ENCODE measurements around the gene EBF4.
"Not testable (repeated sequence)": the region's sequence is repeated elsewhere in the genome, so short reads cannot be mapped to it uniquely, and the experiment has no call there.

Gene EBF4

GRCh38 chr20:2797136-2797983 is 104.8 kb downstream of the EBF4 start:
- DNase-seq = no peak

GRCh38 chr20:2798095-2798805 is 105.7 kb downstream of the EBF4 start:
- DNase-seq = no peak

GRCh38 chr20:2798814-2799213 is 106.2 kb downstream of the EBF4 start:
- no peak for DNase-seq

GRCh38 chr20:2799271-2799670 is 106.7 kb downstream of the EBF4 start:
- DNase-seq = no peak

GRCh38 chr20:2799688-2800520 is 107.3 kb downstream of the EBF4 start:
- DNase-seq = no peak

GRCh38 chr20:2800521-2801285 is 108.1 kb downstream of the EBF4 start, which contains the start of gene CPXM1:
TSS of gene CPXM1 (minus strand) at chr20:2800627. CDS start at chr20:2800572, 55 bp downstream.
- DNase-seq = no peak

GRCh38 chr20:2801286-2801728 is 108.7 kb downstream of the EBF4 start:
- DNase-seq = no peak

- no peak for DNase-seq
Measured at GRCh38 chr20:2804041-2804828, 111.7 kb downstream of the EBF4 start.

GRCh38 chr20:2804852-2805688 is 112.5 kb downstream of the EBF4 start:
- DNase-seq = no peak

GRCh38 chr20:2805689-2806350 is 113.2 kb downstream of the EBF4 start:
- no peak for DNase-seq

GRCh38 chr20:2806351-2806701 is 113.7 kb downstream of the EBF4 start:
- DNase-seq = no peak

GRCh38 chr20:2807019-2807418 is 114.4 kb downstream of the EBF4 start:
- no peak for DNase-seq

- DNase-seq = not testable (repeated sequence)
Measured at GRCh38 chr20:2807929-2808328, 115.3 kb downstream of the EBF4 start.

- DNase-seq = no peak
Measured at GRCh38 chr20:2809690-2810089, 117.1 kb downstream of the EBF4 start.

All from NCI-H1436 (cell line).